Measurements from ENCODE around the gene GLA.

Gene GLA

GRCh38 chrX:101347859-101348451 lies 59.8 kb downstream of the GLA start:
- no peaks in the 10 kb centered on the region for H3K9me2 ChIP-seq (replicated peaks; ENCODE audit: insufficient read depth, low read length)
- no peak for TF ChIP-seq EZH2phosphoT487 (conservative IDR thresholded peaks at IDR 0.05; ENCODE audit: low read length)
- TF ChIP-seq CTCF (IDR thresholded peaks at IDR 0.05; ENCODE audit: insufficient read depth, low read length, poor library complexity, severe bottlenecking), result no peak
- H3K27ac ChIP-seq (ENCODE audit: low read depth, low read length), result 0 out of 2 replicates have a peak overlapping the region, but pooled peaks have one; percentile 26
- H3K27me3 ChIP-seq (ENCODE audit: low read length), result no peaks in the 10 kb centered on the region
- H3K9me3 ChIP-seq (ENCODE audit: insufficient read depth, low read length), result no peaks in the 10 kb centered on the region
- H3F3A ChIP-seq (ENCODE audit: insufficient read depth), result peaks cover 11% of the 10 kb centered on the region; the same call in 1 of the 2 replicates
- peak overlapping the region; percentile 92 for H3K4me3 ChIP-seq (ENCODE audit: insufficient read depth, low read length, poor library complexity, severe bottlenecking)
- peaks cover 35% of the 10 kb centered on the region for H3K79me2 ChIP-seq (ENCODE audit: insufficient read depth, low read length)
- peak overlapping the region; percentile 89 for H3K4me2 ChIP-seq (ENCODE audit: low read depth, low read length, poor library complexity, severe bottlenecking)
- no peaks in the 10 kb centered on the region for H3K36me3 ChIP-seq (ENCODE audit: low read length)
- peak overlapping the region; percentile 89 for H3K9ac ChIP-seq (ENCODE audit: low read length)
- peak overlapping the region; percentile 86 for H2AFZ ChIP-seq (ENCODE audit: low read depth, low read length, severe bottlenecking)
- no peaks in the 10 kb centered on the region for H4K20me1 ChIP-seq (ENCODE audit: low read depth, low read length)

Measured in SU-DHL-6 (cell line).